IgD-negative memory B cell (primary cell): ENCODE data around the gene MAN2B2. TPM values are rescaled to one million over a fixed set of nuclear protein-coding genes. Genes with fewer than 3 reads are reported as not detected.
"Not testable (repeated sequence)": the region's sequence is repeated elsewhere in the genome, so short reads cannot be mapped to it uniquely, and the experiment has no call there.

ENCODE experiments used
- H3K27ac Mint-ChIP-seq, 3 donors: one replicate each; pipeline ENCODE4 v1.8.0; 2020 to 2022; ENCODE audit warnings: mild to moderate bottlenecking in 3 of 3, mixed read lengths in 3 of 3, moderate library complexity in 1 of 3
- H3K27me3 Mint-ChIP-seq: one replicate; pipeline ENCODE4 v1.8.0; 2021; ENCODE audit warnings: mixed read lengths
- H3K36me3 Mint-ChIP-seq: one replicate; pipeline ENCODE4 v1.8.0; 2020; ENCODE audit warnings: mild to moderate bottlenecking, mixed read lengths
- H3K4me1 Mint-ChIP-seq, 3 donors: one replicate each; pipeline ENCODE4 v1.8.0; 2020 to 2022; ENCODE audit warnings: mixed read lengths in 3 of 3, mild to moderate bottlenecking in 1 of 3
- H3K4me3 Mint-ChIP-seq, 4 donors: one replicate each; pipeline ENCODE4 v1.8.0; 2020 to 2022; ENCODE audit warnings: mild to moderate bottlenecking in 4 of 4, mixed read lengths in 4 of 4, moderate library complexity in 3 of 4
- H3K9me3 Mint-ChIP-seq, 3 donors: one replicate each; pipeline ENCODE4 v1.8.0; 2020 to 2021; ENCODE audit warnings: mixed read lengths in 3 of 3, mild to moderate bottlenecking in 1 of 3
- polyA plus RNA-seq: library from polyadenylated mRNA; unstranded; fragments of 300-500 nt; fragmentation: Illumina TruSeq; gene quantifications from one replicate; pipeline ENCODE4 v1.2.3, GENCODE V29; 2021

The MAN2B2 gene
- polyA plus RNA-seq, 1 donor from 2014 or later = 22.5 TPM

GRCh38 chr4:6639137-6639680, 64.2 kb downstream of the MAN2B2 start:
- peak overlapping the region in 1 of 4 donors; percentile 89 for H3K4me3 Mint-ChIP-seq
- peaks cover 12 to 28% (median 26%) of the 10 kb centered on the region in 3 donors for H3K4me1 Mint-ChIP-seq
- H3K27me3 Mint-ChIP-seq = peaks cover 2% of the 10 kb centered on the region
- H3K27ac Mint-ChIP-seq = peak overlapping the region in 2 of 3 donors; percentile 63 to 73
- H3K36me3 Mint-ChIP-seq = no peaks in the 10 kb centered on the region
- H3K9me3 Mint-ChIP-seq = peaks cover 0 to 3% (median 0%) of the 10 kb centered on the region in 3 donors

- H3K27me3 Mint-ChIP-seq = peaks cover 2% of the 10 kb centered on the region
- H3K4me3 Mint-ChIP-seq = peak within 1 kb of the TSS; percentile 97 to 100 (median 98)
- H3K4me1 Mint-ChIP-seq = peaks cover 12 to 28% (median 26%) of the 10 kb centered on the region in 3 donors
- peak within 1 kb of the TSS; percentile 91 to 99 (median 99) for H3K27ac Mint-ChIP-seq
- peaks cover 0 to 3% (median 0%) of the 10 kb centered on the region in 3 donors for H3K9me3 Mint-ChIP-seq
- H3K36me3 Mint-ChIP-seq = no peaks in the 10 kb centered on the region
Observed at GRCh38 chr4:6640292-6641163, 65.5 kb downstream of the MAN2B2 start, which contains the start of gene MRFAP1. Gene MRFAP1, plus strand, starts transcription at chr4:6640685. Its CDS starts 178 bp downstream, at chr4:6640863.

GRCh38 chr4:6641164-6641970, 66.4 kb downstream of the MAN2B2 start:
- H3K36me3 Mint-ChIP-seq = no peaks in the 10 kb centered on the region
- peaks cover 12 to 30% (median 28%) of the 10 kb centered on the region in 3 donors for H3K4me1 Mint-ChIP-seq

GRCh38 chr4:6641971-6642320, 67.0 kb downstream of the MAN2B2 start:
- Mint-ChIP-seq H3K9me3 (peaks cover 0 to 3% (median 0%) of the 10 kb centered on the region in 3 donors), H3K27me3 (peaks cover 2% of the 10 kb centered on the region), H3K4me1 (peaks cover 12 to 31% (median 28%) of the 10 kb centered on the region in 3 donors), H3K27ac (peak overlapping the region; percentile 91 to 99 (median 99)), H3K36me3 (no peaks in the 10 kb centered on the region), H3K4me3 (peak overlapping the region; percentile 97 to 100 (median 98))

More at GRCh38 chr4:6641164-6641970, 66.4 kb downstream of the MAN2B2 start:
- Mint-ChIP-seq H3K4me3 (peak overlapping the region; percentile 97 to 100 (median 98)), H3K27me3 (peaks cover 2% of the 10 kb centered on the region), H3K9me3 (peaks cover 0 to 3% (median 0%) of the 10 kb centered on the region in 3 donors), H3K27ac (peak overlapping the region; percentile 91 to 99 (median 99))

DNA sequence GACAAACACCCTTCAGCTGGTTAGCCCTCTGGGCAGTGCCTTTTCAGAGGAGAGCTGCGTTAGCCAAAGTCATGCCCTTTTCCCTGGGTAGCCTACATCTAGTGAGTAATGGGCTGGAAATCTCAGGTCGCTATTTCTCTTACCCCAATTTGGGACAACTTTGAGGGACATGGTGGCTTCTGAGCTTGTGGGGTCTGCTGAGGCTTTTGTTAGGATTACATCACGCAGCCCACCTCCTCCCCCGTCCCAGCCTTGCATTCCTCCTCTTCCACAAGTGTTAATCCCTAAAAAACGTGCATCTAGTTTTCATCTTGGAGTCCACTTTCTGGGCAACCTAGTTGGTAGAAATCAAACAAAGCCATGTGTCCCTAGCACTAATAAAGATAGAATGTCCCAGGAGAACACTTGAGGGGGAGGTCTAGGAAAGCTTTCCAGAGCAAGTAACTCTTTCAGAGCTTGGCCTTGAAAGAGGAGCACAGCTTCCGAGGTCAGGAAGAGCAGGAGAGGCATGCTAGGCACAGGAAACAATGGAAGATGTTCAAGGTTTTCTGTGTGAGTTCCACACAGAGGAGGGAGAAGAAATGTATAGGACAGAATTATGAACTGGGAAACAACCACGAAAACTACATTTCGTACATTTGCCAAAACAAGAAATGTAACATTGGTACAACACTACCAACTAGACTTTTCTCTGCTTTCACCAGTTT, 68.3 kb downstream of the MAN2B2 start:
- peak overlapping the region in 2 of 3 donors; percentile 38 to 91 for H3K27ac Mint-ChIP-seq
- H3K9me3 Mint-ChIP-seq = peaks cover 0 to 3% (median 0%) of the 10 kb centered on the region in 3 donors
- H3K27me3 Mint-ChIP-seq = peaks cover 2% of the 10 kb centered on the region
- H3K4me3 Mint-ChIP-seq = peak overlapping the region in 1 of 4 donors; percentile 97
- H3K36me3 Mint-ChIP-seq = no peaks in the 10 kb centered on the region
- H3K4me1 Mint-ChIP-seq = peaks cover 13 to 31% (median 28%) of the 10 kb centered on the region in 3 donors

DNA sequence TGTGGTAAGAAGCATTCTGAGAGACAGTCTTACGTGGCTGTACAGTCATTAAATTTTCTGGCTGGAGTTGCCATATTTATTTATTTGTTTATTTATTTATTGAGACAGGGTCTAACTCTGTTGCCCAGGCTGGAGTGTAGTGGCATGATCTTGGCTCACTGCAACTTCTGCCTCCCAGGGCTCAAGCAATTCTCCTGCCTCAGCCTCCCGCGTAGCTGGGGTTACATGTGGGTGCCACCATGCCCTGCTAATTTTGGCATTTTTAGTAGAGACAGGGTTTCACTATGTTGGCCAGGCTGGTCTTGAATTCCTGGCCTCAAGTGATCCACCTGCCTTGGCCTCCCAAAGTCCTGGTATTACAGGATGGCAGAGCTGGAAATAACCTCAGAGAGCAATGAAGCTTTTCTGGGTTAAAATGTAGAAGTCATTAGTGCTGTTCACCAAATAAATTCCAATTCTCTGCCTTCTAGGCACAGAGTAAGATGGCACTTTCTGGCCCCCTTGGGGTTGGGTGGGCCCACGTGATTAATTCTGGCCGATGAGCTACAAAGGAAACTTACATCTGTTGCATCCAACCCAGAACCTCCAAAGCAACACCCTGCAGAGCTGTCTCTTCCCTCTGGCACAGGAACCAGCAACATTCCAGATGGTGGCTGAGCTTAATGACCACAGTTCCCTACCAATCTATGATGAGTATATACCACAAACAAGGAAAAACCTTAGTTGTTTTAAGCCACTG, 70.0 kb downstream of the MAN2B2 start:
- peaks cover 0 to 3% (median 0%) of the 10 kb centered on the region in 3 donors for H3K9me3 Mint-ChIP-seq
- H3K4me3 Mint-ChIP-seq = peak overlapping the region in 1 of 4 donors; percentile 70
- no peaks in the 10 kb centered on the region for H3K36me3 Mint-ChIP-seq
- peaks cover 13 to 31% (median 28%) of the 10 kb centered on the region in 3 donors for H3K4me1 Mint-ChIP-seq
- H3K27ac Mint-ChIP-seq = peak overlapping the region in 2 of 3 donors; percentile 47 to 59
- peaks cover 2% of the 10 kb centered on the region for H3K27me3 Mint-ChIP-seq

GRCh38 chr4:6647169-6647568, 72.2 kb downstream of the MAN2B2 start:
- Mint-ChIP-seq H3K27ac (no peak overlapping the region), H3K4me1 (peaks cover 3 to 12% (median 9%) of the 10 kb centered on the region in 3 donors)

DNA sequence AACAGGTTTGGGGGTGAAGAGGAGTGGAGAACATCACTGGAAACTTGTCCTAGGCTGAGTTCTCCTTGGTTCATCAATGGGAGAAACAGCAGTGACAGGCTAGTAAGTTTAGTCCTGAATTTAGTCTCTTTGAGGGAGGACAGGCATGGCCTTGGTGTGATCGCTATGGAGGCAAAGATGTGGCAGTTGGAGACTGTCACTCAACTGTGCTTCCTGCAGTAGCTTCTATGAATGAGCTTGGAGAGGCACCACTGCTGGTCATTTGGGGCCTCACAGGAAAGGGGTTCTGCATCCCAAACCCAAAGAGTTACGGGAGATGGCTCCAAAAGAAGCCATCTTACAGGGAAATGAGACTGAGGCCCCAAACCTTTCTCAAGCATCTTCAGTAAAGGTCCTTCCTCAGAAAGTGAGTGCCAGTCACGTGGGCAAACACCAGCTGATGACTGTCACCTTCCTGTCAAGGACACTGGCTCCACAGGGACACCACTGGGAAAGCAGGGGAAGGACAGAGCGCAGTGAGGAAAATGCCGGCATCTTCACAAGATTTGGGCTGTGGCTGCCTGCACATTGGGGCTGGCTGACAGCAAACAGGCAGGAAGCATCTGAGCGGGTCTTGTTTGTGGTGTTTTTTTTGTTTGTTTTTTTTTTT, 72.7 kb downstream of the MAN2B2 start:
- Mint-ChIP-seq H3K27me3 (no peaks in the 10 kb centered on the region), H3K9me3 (no peaks in the 10 kb centered on the region), H3K4me3 (no peak overlapping the region), H3K36me3 (no peaks in the 10 kb centered on the region), H3K27ac (peak overlapping the region in 1 of 3 donors; percentile 81), H3K4me1 (peaks cover 1 to 11% (median 5%) of the 10 kb centered on the region in 3 donors)

More at GRCh38 chr4:6647169-6647568, 72.2 kb downstream of the MAN2B2 start:
- H3K36me3 Mint-ChIP-seq = no peaks in the 10 kb centered on the region
- H3K27me3 Mint-ChIP-seq = no peaks in the 10 kb centered on the region
- H3K4me3 Mint-ChIP-seq = no peak overlapping the region
- H3K9me3 Mint-ChIP-seq = no peaks in the 10 kb centered on the region

DNA sequence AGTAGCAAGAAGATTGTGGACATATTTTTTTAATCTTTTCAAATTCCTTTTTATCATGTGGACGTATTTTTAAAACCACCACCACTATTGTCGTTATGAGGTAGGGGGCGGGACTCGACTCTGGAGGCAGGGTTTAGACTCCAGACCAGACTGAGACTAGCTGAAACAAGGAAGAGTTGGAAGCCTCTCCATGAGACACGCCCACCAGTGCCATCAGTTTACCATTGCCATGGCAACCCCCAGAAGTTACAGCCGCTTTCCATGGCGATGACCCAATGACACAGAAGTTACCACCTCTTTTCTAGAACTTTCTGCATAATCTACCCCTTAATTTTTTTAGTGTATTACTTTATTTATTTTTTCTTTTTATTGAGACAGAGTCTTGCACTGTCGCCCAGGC, 74.2 kb downstream of the MAN2B2 start:
- no peaks in the 10 kb centered on the region for H3K9me3 Mint-ChIP-seq
- peaks cover 0 to 5% (median 1%) of the 10 kb centered on the region in 3 donors for H3K4me1 Mint-ChIP-seq
- H3K4me3 Mint-ChIP-seq = no peak overlapping the region
- no peak overlapping the region for H3K27ac Mint-ChIP-seq
- H3K36me3 Mint-ChIP-seq = no peaks in the 10 kb centered on the region
- H3K27me3 Mint-ChIP-seq = no peaks in the 10 kb centered on the region

GRCh38 chr4:6654211-6654610, 79.2 kb downstream of the MAN2B2 start:
- H3K27ac Mint-ChIP-seq, H3K9me3 Mint-ChIP-seq, H3K4me3 Mint-ChIP-seq, H3K36me3 Mint-ChIP-seq, H3K4me1 Mint-ChIP-seq: not testable (repeated sequence)
- peaks cover 11% of the 10 kb centered on the region for H3K27me3 Mint-ChIP-seq

DNA sequence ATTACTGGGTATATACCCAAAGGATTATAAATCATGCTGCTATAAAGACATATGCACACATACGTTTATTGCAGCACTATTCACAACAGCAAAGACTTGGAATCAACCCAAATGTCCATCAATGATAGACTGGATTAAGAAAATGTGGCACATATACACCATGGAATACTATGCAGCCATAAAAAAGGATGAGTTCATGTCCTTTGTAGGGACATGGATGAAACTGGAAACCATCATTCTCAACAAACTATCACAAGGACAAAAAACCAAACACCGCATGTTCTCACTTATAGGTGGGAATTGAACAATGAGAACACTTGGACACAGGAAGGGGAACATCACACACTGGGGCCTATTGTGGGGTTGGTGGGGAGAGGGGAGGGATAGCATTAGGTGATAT, 80.3 kb downstream of the MAN2B2 start:
- H3K36me3 Mint-ChIP-seq, H3K4me1 Mint-ChIP-seq, H3K4me3 Mint-ChIP-seq, H3K27ac Mint-ChIP-seq, H3K9me3 Mint-ChIP-seq: not testable (repeated sequence)
- H3K27me3 Mint-ChIP-seq = peaks cover 15% of the 10 kb centered on the region

- Mint-ChIP-seq H3K9me3 (peaks cover 0 to 2% (median 0%) of the 10 kb centered on the region in 3 donors), H3K27ac (no peak overlapping the region), H3K36me3 (peaks cover 1% of the 10 kb centered on the region), H3K4me1 (peaks cover 0 to 4% (median 3%) of the 10 kb centered on the region in 3 donors), H3K4me3 (no peak overlapping the region), H3K27me3 (peaks cover 18% of the 10 kb centered on the region)
Observed at GRCh38 chr4:6655924-6656323, 80.9 kb downstream of the MAN2B2 start.
